Measurements from ENCODE around the gene LHCGR. TPM values are rescaled to one million over a fixed set of nuclear protein-coding genes. Genes with fewer than 3 reads are reported as not detected.

LHCGR gene
- total RNA-seq = not detected

DNA sequence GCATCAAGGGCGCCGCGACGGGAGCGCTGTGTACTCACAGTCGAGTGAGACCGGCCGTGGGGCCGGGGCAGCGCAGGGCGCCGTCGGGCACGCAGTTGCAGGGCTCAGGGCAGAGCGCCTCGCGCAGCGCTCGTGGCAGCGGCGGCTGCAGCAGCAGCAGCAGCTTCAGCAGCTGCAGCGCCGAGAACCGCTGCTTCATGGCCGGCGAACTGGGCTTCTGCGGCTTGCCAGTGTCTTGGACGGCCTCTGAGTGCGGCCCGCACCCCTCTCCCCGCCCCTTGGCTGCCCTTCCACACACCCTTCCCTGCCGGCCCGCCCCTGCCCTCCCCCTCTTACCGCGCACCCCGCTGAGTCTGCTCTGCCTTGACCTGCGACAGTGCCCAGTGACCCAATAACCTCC is at the start of gene LHCGR:
Gene LHCGR, minus strand, starts transcription at position 252 of the 400 bp plus-strand sequence. Its CDS starts 53 bp downstream, at position 199.
- intact Hi-C loops (cut with micrococcal nuclease) = no loop called here
- no peak for DNase-seq
- H3K27me3 Mint-ChIP-seq = peaks cover 18% of the 10 kb centered on the region
- POLR2A ChIA-PET = no interaction called here
- H3K4me1 Mint-ChIP-seq (ENCODE audit: low read depth) = no peaks in the 10 kb centered on the region
- CTCF ChIA-PET = no interaction called here
- no peak within 1 kb of the TSS for H3K27ac Mint-ChIP-seq
- no peaks in the 10 kb centered on the region for H3K9me3 Mint-ChIP-seq
- no peaks in the 10 kb centered on the region for H3K36me3 Mint-ChIP-seq
- no peak within 1 kb of the TSS for H3K4me3 Mint-ChIP-seq

DNA sequence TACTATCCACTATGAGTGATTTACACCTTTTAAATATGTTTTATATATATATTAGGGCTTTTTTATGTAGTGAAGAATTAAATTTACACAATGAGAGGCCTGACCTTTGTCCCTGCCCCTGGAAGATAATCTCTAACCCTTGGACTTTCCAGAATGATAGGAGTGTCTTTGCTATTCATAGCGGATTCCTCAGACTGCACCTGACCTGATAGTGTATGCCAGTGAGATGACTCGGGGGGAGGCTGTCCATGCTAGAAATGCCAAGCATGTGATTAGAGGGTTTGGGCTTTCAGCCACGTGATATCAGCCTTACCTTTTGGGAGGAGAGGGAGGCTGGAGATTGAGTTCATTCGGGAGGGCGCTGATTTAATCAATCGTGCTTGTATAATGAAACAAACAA is 44.1 kb upstream of the LHCGR start:
- Mint-ChIP-seq H3K36me3 (no peaks in the 10 kb centered on the region), H3K4me3 (no peak overlapping the region), H3K27me3 (peaks cover 2% of the 10 kb centered on the region), H3K4me1 (ENCODE audit: low read depth) (no peaks in the 10 kb centered on the region), H3K9me3 (no peaks in the 10 kb centered on the region), H3K27ac (no peak overlapping the region)
- no peak for DNase-seq
- intact Hi-C loops (cut with micrococcal nuclease) = no loop called here
- CTCF ChIA-PET = no interaction called here
- POLR2A ChIA-PET = no interaction called here

DNA sequence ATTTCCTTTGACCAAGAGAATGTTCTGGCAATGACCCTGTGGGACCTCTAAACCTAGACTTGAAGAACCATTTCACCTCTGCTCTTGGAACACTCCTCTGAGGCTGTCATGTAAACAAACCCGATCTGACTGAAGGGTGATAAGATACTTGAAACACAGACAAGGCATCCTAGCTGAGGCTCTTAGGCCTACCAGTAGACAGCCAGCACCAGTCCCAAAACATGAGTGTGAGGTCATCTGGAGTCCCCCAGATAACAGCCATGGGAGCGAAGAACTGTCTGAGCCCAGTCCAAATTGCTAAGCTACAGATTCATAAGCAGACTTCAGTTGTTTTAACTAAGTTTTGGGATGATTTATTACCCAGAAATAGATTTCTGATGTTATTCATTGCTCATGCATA is 39.5 kb upstream of the LHCGR start:
- no peak overlapping the region for H3K4me3 Mint-ChIP-seq
- no peaks in the 10 kb centered on the region for H3K36me3 Mint-ChIP-seq
- H3K9me3 Mint-ChIP-seq = no peaks in the 10 kb centered on the region
- POLR2A ChIA-PET = no interaction called here
- H3K4me1 Mint-ChIP-seq (ENCODE audit: low read depth) = no peaks in the 10 kb centered on the region
- H3K27me3 Mint-ChIP-seq = peaks cover 2% of the 10 kb centered on the region
- CTCF ChIA-PET = no interaction called here
- no peak for DNase-seq
- intact Hi-C loops (cut with micrococcal nuclease) = no loop called here
- no peak overlapping the region for H3K27ac Mint-ChIP-seq

DNA sequence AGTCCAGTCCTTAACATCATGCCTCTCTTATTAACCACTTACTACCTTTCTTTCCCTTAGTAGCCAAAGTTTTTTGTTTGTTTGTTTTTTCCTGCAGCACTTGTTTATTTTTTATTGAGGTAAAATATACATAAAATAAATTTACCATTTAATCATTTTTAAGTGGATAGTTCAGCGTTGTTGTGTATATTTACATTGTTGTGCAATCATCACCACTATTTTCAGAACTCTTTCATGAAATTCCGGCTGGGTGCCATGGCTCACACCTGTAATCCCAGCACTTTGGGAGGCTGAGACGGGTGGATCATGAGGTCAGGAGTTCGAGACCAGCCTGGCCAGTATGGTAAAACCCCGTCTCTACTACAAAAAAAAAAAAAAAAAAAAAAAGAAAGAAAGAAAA is 38.1 kb upstream of the LHCGR start:
- DNase-seq = no peak
- intact Hi-C loops (cut with micrococcal nuclease) = no loop called here
- no peak overlapping the region for H3K4me3 Mint-ChIP-seq
- ChIA-PET POLR2A (no interaction called here), CTCF (no interaction called here)
- no peaks in the 10 kb centered on the region for H3K27me3 Mint-ChIP-seq
- H3K9me3 Mint-ChIP-seq = no peaks in the 10 kb centered on the region
- no peaks in the 10 kb centered on the region for H3K36me3 Mint-ChIP-seq
- no peaks in the 10 kb centered on the region for H3K4me1 Mint-ChIP-seq (ENCODE audit: low read depth)
- no peak overlapping the region for H3K27ac Mint-ChIP-seq

DNA sequence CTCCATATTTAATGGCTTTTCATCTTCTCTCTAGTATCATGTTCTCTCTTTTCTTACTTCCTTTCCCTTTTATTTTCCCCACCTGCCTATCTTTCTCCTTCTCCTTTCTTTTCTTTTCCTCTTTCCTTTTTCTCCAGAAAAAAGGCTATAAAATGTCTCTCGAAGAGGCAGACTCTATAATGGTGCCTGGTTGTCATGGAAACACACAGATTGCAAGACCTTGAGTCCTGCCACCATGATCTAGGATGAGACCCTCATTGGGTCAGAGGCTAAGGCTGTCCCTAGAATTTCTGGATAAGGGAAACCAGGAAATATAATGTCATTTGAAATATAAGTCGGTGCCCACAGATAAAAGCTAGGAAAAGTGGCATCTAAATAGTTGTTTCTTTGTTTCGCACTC is 36.5 kb upstream of the LHCGR start:
- no peak overlapping the region for H3K4me3 Mint-ChIP-seq
- no peak for DNase-seq
- no peaks in the 10 kb centered on the region for H3K36me3 Mint-ChIP-seq
- H3K4me1 Mint-ChIP-seq (ENCODE audit: low read depth) = no peaks in the 10 kb centered on the region
- POLR2A ChIA-PET = no interaction called here
- no peaks in the 10 kb centered on the region for H3K27me3 Mint-ChIP-seq
- H3K27ac Mint-ChIP-seq = no peak overlapping the region
- intact Hi-C loops (cut with micrococcal nuclease) = no loop called here
- CTCF ChIA-PET = no interaction called here
- no peaks in the 10 kb centered on the region for H3K9me3 Mint-ChIP-seq

DNA sequence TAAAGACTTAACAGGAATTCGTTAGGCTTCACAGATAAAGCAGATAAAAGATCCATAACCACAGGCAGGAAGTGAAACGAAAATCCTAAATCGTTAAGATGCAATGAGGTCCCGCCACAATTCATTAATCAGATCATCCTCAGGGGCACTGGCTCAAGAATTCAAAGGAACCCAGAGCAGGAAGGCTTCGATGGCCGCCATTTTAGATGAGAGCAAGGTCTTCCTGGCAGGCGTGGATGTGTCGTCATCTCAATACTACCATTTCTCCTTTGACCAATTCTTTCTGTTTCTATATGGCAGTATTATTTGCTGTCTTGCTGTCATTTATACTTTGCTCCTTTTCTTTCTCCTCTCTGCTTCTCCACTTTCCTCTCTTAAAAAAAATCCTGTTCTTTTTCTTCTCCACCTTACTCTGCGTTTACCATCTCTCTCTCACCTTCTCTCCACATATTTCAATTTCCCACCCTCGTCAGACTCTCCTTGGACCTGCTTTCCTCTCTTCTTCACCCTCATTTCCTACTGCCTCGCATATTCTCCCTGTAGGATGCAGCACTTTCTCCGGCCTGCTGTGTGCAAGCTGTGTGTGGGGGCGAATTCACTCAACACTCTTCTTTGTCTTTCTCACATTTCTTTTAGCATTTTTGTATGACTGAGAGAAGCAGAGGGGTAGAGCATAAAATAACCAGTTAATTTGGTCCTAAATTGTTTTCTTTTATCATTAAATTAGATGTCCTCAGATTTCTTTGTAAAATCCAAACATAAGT is 35.1 kb upstream of the LHCGR start:
- Mint-ChIP-seq H3K36me3 (no peaks in the 10 kb centered on the region), H3K4me3 (no peak overlapping the region), H3K27me3 (no peaks in the 10 kb centered on the region), H3K9me3 (no peaks in the 10 kb centered on the region), H3K4me1 (ENCODE audit: low read depth) (no peaks in the 10 kb centered on the region), H3K27ac (no peak overlapping the region)
- DNase-seq = no peak
- CTCF ChIA-PET = no interaction called here
- POLR2A ChIA-PET = no interaction called here
- intact Hi-C loops (cut with micrococcal nuclease) = no loop called here

DNA sequence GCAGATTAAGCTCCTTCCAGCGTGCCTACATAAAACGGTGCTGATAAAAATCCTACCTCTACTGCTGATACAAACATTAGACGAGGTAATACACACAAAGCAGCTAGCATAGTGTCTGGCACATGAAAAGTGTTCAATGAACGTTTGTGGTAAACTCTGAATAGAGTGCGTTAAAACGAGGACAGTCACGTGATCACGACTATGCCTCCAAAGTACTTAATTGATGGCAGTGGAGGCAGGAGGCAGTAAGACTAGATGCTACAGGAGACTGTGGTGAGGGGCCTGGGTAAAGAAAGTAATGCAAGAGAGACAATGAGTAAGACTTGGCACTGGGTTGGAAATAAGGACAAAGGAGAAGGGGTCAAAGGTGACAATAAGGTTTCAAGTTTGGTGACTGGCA is 32.1 kb upstream of the LHCGR start:
- no peaks in the 10 kb centered on the region for H3K9me3 Mint-ChIP-seq
- H3K4me1 Mint-ChIP-seq (ENCODE audit: low read depth) = no peaks in the 10 kb centered on the region
- ChIA-PET CTCF (no interaction called here), POLR2A (no interaction called here)
- H3K27me3 Mint-ChIP-seq = no peaks in the 10 kb centered on the region
- no peak for DNase-seq
- H3K27ac Mint-ChIP-seq = no peak overlapping the region
- no peak overlapping the region for H3K4me3 Mint-ChIP-seq
- intact Hi-C loops (cut with micrococcal nuclease) = no loop called here
- no peaks in the 10 kb centered on the region for H3K36me3 Mint-ChIP-seq

DNA sequence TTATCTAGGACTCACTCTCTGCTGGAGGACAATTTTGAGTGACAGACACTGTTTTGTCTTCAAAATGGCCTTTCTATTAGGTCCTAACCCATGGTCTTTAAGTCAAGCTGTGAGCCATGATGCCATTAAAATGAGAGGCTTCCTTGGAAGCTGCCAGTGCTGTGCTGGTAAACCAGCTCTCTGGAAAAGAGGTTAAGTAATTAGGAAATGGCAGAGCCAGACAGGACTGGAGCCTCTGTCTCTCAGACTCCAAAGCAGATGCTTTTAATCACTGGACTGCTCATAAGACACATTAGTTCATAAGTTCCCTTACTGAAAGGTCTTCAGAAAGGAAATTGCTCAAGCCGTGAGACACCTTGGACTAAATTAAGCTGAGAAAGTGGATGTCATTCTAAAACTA is 25.8 kb upstream of the LHCGR start:
- no peak overlapping the region for H3K4me3 Mint-ChIP-seq
- no peaks in the 10 kb centered on the region for H3K4me1 Mint-ChIP-seq (ENCODE audit: low read depth)
- intact Hi-C loops (cut with micrococcal nuclease) = no loop called here
- DNase-seq = no peak
- H3K27me3 Mint-ChIP-seq = no peaks in the 10 kb centered on the region
- H3K27ac Mint-ChIP-seq = no peak overlapping the region
- ChIA-PET POLR2A (no interaction called here), CTCF (interaction anchor here (0.6 kb wide), 1 partner anchor 91 kb away, joined by 3 read pairs; no protein-coding TSS in a partner anchor)
- H3K36me3 Mint-ChIP-seq = no peaks in the 10 kb centered on the region
- H3K9me3 Mint-ChIP-seq = no peaks in the 10 kb centered on the region

DNA sequence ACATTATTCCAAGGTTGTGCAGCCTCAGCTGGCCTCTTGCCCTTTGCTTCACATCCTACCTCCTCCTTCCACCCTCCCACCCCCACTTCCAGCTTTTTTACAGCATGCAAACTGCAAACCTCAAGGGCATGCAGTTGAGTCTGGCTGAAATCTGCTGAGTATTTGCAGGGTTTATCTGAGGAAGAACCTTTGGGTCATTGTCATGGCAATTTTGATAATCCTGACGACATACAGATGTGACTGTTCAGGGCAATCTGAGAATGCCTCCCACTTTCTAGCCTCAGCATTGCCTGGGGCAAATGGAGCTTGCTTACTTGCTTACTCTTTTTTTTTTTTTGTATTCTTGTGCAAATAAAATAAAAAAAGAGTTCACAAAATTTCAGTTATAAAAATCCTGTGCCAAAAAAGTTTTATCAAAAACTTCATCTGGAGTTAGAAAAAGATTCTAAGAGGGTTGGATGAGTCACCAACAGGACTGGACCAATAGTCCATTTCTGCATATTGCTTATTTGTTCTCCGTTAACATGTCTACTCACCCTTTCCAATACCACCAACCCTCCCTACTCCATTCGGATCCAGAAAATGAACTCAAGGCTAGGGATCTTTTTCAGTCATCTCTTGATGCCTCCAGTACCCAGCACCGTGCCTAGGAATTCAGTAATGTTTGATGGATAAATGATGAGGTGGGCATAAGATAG is 23.6 kb upstream of the LHCGR start:
- intact Hi-C loops (cut with micrococcal nuclease) = no loop called here
- Mint-ChIP-seq H3K4me1 (ENCODE audit: low read depth) (no peaks in the 10 kb centered on the region), H3K27ac (no peak overlapping the region), H3K9me3 (no peaks in the 10 kb centered on the region), H3K27me3 (no peaks in the 10 kb centered on the region), H3K36me3 (no peaks in the 10 kb centered on the region), H3K4me3 (no peak overlapping the region)
- CTCF ChIA-PET = no interaction called here
- DNase-seq = no peak
- POLR2A ChIA-PET = no interaction called here

DNA sequence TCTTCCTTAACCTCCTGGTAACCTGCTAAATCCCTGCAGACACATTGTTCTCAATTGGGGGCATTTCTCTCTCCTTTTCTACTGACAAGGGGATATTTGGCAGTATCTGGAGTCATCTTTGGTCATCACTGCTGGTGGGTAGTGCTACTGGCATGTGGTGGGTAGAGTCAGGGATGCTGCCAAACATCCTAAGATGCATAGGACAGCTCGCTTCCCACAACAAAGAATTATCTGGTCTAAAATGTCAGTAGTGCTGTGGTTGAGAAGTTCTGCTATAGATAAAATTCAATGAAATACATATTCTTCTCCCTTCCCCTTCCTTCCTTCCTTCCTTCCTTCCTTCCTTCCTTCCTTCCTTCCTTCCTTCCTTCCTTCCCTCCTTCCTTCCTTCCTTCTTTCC is 18.7 kb upstream of the LHCGR start:
- H3K36me3 Mint-ChIP-seq = no peaks in the 10 kb centered on the region
- ChIA-PET POLR2A (no interaction called here), CTCF (no interaction called here)
- no peak overlapping the region for H3K4me3 Mint-ChIP-seq
- DNase-seq = no peak
- no peaks in the 10 kb centered on the region for H3K4me1 Mint-ChIP-seq (ENCODE audit: low read depth)
- peaks cover under 1% of the 10 kb centered on the region for H3K27me3 Mint-ChIP-seq
- H3K9me3 Mint-ChIP-seq = no peaks in the 10 kb centered on the region
- no peak overlapping the region for H3K27ac Mint-ChIP-seq
- intact Hi-C loops (cut with micrococcal nuclease) = no loop called here

DNA sequence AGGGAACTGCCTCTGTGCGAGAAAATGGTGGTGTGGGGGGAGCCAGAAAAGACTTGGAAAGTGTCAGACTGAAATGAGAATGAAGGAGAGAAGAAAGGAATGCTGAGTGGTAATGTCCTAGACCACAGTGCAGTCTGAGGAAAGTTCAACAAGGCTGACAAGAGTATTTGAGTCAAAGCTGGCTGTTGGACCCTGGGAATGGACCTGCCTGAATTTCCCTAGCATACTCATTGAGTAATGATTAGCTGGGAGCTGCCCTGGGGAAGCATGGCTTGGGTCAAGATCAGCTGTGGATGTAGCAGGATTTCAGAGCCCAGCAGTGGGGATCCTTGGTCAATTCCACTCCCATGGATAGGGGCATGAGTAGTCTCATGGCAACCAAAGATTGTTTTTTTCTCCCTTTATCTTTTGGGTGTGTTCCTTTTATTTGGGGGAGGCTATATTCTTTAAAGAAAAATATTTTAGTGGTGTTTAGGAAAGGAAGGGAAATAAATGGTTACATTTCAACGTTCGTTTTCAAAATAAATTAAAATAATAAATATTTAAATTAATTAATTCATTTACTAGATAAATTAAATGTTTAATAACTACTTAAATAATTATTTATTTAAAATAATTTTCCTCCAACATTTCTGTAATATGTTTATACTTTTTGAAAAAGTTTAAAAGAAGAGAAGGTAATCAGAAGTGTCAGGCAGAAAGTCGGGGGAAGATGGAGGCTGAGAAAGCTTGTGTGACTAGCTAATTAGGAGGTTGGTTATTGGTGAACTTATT is 15.9 kb upstream of the LHCGR start:
- Mint-ChIP-seq H3K27ac (no peak overlapping the region), H3K36me3 (no peaks in the 10 kb centered on the region), H3K4me1 (ENCODE audit: low read depth) (no peaks in the 10 kb centered on the region), H3K9me3 (no peaks in the 10 kb centered on the region), H3K4me3 (no peak overlapping the region), H3K27me3 (peaks cover 10% of the 10 kb centered on the region)
- DNase-seq = no peak
- POLR2A ChIA-PET = no interaction called here
- CTCF ChIA-PET = no interaction called here
- intact Hi-C loops (cut with micrococcal nuclease) = no loop called here

DNA sequence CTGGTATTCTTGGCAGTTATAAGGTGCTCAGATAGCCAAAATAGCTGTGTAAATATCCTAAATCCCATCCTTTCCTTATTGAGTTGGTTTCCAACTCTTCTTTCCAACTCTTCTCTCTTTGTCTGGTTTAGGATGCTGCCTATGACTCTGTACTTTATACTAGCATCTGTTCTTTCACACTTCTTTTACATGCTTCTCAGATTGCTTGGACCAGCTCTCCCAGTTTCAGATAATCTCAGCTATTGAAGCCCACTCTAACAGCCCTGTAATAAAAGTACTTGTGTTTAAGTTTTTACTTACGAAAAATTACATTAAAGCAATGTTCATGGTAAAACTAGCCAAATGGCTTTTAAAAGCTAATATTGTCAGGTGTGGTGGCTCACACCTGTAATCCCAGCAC is 14.7 kb upstream of the LHCGR start:
- no peaks in the 10 kb centered on the region for H3K9me3 Mint-ChIP-seq
- H3K36me3 Mint-ChIP-seq = no peaks in the 10 kb centered on the region
- intact Hi-C loops (cut with micrococcal nuclease) = no loop called here
- H3K4me3 Mint-ChIP-seq = no peak overlapping the region
- DNase-seq = no peak
- H3K27me3 Mint-ChIP-seq = peaks cover 10% of the 10 kb centered on the region
- CTCF ChIA-PET = no interaction called here
- H3K4me1 Mint-ChIP-seq (ENCODE audit: low read depth) = no peaks in the 10 kb centered on the region
- POLR2A ChIA-PET = no interaction called here
- H3K27ac Mint-ChIP-seq = no peak overlapping the region

DNA sequence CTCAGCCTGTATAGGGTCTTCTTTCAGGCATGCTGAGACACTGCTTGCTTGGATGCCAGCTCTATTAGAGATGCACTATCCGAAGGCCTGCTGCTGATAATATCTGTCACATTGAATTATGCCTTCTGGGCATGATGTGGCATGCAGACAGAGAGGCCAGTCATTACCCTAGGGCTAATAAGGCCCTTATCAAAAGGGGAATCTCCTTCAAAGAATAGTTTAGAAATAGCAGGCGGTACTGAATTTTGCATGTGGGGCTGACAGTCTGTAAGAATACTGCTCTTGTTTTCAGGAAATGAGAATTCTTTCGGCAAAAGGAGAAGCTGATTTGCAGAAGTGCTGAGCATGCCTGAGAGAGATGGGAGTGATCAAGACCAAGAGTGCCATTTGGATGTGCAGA is 13.1 kb upstream of the LHCGR start:
- H3K4me3 Mint-ChIP-seq = no peak overlapping the region
- H3K27ac Mint-ChIP-seq = no peak overlapping the region
- H3K4me1 Mint-ChIP-seq (ENCODE audit: low read depth) = no peaks in the 10 kb centered on the region
- ChIA-PET CTCF (no interaction called here), POLR2A (no interaction called here)
- intact Hi-C loops (cut with micrococcal nuclease) = no loop called here
- no peak for DNase-seq
- H3K27me3 Mint-ChIP-seq = peaks cover 10% of the 10 kb centered on the region
- no peaks in the 10 kb centered on the region for H3K9me3 Mint-ChIP-seq
- no peaks in the 10 kb centered on the region for H3K36me3 Mint-ChIP-seq
